Measurements from ENCODE around the gene TASP1.

TASP1 gene

GRCh38 chr20:13453367-13453766 is 185.4 kb downstream of the TASP1 start:
- no peak for DNase-seq (ENCODE audit: low spot score)
- no peak for TF ChIP-seq CTCF (IDR thresholded peaks at IDR 0.05; ENCODE audit: extremely low read depth, insufficient read depth, missing control alignments)
- in situ Hi-C loops (cut with MboI; ENCODE audit: low pct_unique_long_range_greater_than_20kb, low sequenced_read_pairs, unreplicated experiment) = loop anchor here (25.0 kb wide), 2 partner anchors 91 to 309 kb away; no protein-coding TSS in a partner anchor

- no peak for DNase-seq (ENCODE audit: low spot score)
- in situ Hi-C loops (cut with MboI; ENCODE audit: low pct_unique_long_range_greater_than_20kb, low sequenced_read_pairs, unreplicated experiment) = loop anchor here (25.0 kb wide), 2 partner anchors 90 to 310 kb away; no protein-coding TSS in a partner anchor
- no peak for TF ChIP-seq CTCF (IDR thresholded peaks at IDR 0.05; ENCODE audit: extremely low read depth, insufficient read depth, missing control alignments)
Observed at GRCh38 chr20:13452470-13453124, 186.1 kb downstream of the TASP1 start.

GRCh38 chr20:13449868-13450434 is 188.8 kb downstream of the TASP1 start:
- in situ Hi-C loops (cut with MboI; ENCODE audit: low pct_unique_long_range_greater_than_20kb, low sequenced_read_pairs, unreplicated experiment) = loop anchor here (25.0 kb wide), 2 partner anchors 88 to 312 kb away; no protein-coding TSS in a partner anchor
- no peak for TF ChIP-seq CTCF (IDR thresholded peaks at IDR 0.05; ENCODE audit: extremely low read depth, insufficient read depth, missing control alignments)
- no peak for DNase-seq (ENCODE audit: low spot score)

- TF ChIP-seq CTCF (IDR thresholded peaks at IDR 0.05; ENCODE audit: extremely low read depth, insufficient read depth, missing control alignments) = no peak
- DNase-seq (ENCODE audit: low spot score) = no peak
- in situ Hi-C loops (cut with MboI; ENCODE audit: low pct_unique_long_range_greater_than_20kb, low sequenced_read_pairs, unreplicated experiment) = no loop called here
Observed at GRCh38 chr20:13447385-13448180, 191.1 kb downstream of the TASP1 start.

GRCh38 chr20:13443690-13444089 is 195.0 kb downstream of the TASP1 start:
- DNase-seq (ENCODE audit: low spot score) = no peak
- TF ChIP-seq CTCF (IDR thresholded peaks at IDR 0.05; ENCODE audit: extremely low read depth, insufficient read depth, missing control alignments) = no peak
- in situ Hi-C loops (cut with MboI; ENCODE audit: low pct_unique_long_range_greater_than_20kb, low sequenced_read_pairs, unreplicated experiment) = no loop called here

GRCh38 chr20:13442986-13443385 is 195.7 kb downstream of the TASP1 start:
- in situ Hi-C loops (cut with MboI; ENCODE audit: low pct_unique_long_range_greater_than_20kb, low sequenced_read_pairs, unreplicated experiment) = no loop called here
- no peak for TF ChIP-seq CTCF (IDR thresholded peaks at IDR 0.05; ENCODE audit: extremely low read depth, insufficient read depth, missing control alignments)

More at GRCh38 chr20:13442986-13443385, 195.7 kb downstream of the TASP1 start:
- DNase-seq (ENCODE audit: low spot score) = no peak
